Activated CD4-positive, alpha-beta T cell treated with anti-CD3 and anti-CD28 coated beads for 48 hours (primary cell): ENCODE data around the gene CUTC.

Experiments
- DNase-seq: peaks from one replicate; pipeline ENCODE4 v3.0.0-alpha.2; 2020

Gene CUTC

DNA sequence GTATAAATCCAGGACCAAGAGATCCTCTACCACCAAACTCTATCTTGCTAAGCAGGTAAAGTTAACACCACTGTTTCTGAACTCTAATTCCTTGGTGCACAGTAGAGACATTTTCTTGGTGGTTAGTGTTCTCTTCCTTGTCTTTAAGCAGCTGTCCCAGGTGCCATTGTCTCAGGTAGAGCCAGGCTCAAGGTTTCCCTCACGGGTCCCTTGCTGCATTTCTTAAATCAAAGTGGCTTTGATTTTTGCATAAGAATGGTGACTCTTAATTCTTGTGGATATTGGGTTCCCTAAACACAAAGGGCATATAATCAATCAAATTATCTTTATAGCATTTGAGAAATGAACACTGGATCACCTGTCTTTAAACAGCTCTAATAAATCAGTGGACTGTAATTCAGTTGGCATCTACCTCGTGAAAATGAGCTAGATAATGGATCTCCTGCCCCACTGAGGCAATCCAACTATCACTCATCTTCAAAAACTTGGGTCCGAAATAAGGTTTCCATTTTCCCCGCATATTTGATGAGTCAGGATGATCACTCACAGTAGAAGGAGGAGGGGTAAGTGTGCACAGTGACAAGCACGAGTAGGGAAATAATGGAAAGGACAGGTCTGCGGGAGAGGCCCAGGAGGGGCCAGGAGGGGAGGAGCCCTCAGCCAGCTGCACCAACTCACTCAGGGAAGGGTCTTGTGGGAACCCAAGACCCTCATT, 52.9 kb downstream of the CUTC start:
- no peak for DNase-seq

DNA sequence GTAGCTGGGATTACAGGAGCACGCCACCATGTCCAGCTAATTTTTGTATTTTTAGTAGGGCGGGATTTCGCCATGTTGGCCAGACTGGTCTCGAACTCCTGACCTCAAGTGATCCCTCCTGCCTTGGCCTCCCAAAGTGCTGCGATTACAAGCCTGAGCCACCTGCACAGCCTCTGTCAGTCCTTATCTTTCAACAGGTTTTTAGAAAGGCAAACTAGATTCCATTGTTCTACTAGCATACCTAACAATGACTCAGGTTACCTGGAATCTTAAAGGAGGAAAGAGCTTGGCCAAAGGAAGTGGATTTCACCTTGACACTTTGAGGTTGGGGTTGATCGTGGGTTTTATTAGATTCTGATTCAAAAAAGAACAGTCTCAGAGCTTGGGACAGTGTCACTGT, 53.6 kb downstream of the CUTC start:
- no peak for DNase-seq

GRCh38 chr10:99787311-99787710, 55.3 kb downstream of the CUTC start:
- no peak for DNase-seq

DNA sequence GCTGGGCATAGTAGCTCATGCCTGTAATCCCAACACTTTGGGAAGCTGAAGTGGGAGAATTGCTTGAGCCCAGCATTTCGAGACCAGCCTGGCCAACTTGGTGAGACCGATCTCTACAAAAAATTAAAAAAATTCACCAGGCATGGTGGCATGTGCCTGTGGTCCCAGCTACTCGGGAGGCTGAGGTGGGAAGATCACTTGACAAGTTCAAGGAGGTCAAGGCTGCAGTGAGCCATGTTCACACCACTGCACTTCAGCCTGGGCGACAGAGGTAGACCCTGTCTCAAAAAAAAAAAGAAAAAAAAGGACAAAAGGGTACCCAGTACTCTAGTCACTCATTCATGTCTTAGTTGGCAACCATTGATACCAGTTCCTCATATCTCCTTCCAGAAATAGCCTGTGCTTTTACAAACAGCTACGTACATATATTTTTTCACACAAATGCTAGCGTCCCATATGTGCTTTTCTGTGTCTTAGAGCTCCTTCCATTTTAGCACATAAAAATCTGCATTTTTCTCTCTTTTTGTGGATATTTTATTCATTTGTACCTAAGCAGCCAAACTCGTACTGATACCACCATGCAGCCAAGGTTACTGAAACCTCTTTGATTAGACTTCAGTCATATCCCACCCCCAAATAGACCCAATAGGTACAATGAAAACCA, 55.9 kb downstream of the CUTC start:
- DNase-seq: no peak

DNA sequence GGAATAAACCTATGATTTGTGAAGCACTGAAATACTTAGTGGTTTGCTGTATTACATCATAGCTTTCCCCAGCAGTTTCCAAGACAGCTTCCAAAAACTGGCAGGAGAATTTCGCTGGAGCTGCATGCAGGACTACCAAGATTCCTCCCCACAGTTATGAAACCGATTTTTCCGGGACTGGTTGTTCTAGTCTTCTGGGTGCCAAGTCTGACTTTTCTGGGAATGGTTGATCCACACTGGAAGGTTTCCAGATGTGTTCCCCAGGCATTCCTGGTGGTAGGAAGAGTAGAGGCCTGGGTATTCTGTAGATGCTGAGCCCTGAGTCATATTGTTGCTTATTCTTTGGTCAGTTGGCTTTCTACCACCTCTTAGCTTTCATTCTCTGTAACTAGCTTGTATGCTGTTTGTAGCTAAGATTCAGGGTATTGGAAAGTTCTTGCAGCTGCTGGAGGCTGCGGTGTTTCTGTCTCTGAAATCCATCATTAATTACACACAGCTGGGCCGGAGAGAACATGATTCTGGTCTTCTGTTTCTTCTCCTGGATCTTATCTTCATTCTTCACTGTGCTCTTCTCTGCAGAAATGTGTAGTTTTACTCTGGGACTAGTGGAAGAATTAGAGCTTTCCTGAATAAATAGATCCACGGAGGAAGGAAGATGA, 56.7 kb downstream of the CUTC start:
- DNase-seq: no peak

- DNase-seq: no peak
Observed at GRCh38 chr10:99791831-99792230, 59.8 kb downstream of the CUTC start.

DNA sequence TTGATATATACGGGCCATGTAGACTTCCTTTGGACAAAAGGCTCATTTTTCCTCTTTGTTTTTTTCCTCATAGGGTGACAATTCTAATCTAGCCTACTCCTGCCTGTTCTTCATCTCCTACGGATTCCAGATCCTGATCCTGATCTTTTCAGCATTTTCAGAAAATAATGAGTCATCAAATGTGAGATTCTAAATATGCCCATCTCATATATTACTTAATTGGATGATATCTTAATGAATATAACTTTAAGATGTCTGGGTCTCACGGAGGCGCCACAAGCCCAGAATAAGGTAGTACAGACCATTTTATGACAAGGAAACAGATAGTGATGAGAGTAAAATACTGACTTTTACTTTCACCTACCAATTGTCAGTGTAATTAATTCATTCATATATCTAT, 61.8 kb downstream of the CUTC start:
- no peak for DNase-seq

DNA sequence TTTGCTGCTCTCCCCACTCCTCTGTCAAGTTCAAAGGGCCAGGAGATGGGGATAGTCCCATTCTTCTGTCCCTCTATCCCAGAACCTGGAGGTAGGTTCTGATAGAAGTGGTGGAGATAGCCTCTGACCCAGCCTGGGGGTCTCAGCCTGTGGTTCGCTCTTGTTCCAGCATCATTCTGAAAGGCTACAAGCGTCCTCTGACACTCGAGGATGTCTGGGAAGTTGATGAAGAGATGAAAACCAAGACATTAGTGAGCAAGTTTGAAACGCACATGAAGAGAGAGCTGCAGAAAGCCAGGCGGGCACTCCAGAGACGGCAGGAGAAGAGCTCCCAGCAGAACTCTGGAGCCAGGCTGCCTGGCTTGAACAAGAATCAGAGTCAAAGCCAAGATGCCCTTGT, 64.9 kb downstream of the CUTC start:
- no peak for DNase-seq

GRCh38 chr10:99798031-99798430, 66.0 kb downstream of the CUTC start:
- no peak for DNase-seq

DNA sequence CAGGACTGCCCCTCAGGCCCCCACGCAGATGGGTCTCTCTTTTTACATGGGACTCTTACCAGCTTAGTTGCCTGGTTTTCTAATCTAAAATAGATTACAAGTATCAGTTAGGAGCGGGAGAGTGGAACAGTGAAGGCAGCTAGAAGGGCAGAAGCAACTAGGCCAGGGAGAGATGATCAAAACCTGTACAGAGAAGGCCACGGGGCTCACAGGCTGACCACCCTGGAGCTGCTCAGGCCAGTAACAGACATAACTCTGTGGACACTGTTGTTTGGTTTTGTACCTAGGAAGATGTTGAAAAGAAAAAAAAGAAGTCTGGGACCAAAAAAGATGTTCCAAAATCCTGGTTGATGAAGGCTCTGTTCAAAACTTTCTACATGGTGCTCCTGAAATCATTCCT, 66.9 kb downstream of the CUTC start:
- no peak for DNase-seq

DNA sequence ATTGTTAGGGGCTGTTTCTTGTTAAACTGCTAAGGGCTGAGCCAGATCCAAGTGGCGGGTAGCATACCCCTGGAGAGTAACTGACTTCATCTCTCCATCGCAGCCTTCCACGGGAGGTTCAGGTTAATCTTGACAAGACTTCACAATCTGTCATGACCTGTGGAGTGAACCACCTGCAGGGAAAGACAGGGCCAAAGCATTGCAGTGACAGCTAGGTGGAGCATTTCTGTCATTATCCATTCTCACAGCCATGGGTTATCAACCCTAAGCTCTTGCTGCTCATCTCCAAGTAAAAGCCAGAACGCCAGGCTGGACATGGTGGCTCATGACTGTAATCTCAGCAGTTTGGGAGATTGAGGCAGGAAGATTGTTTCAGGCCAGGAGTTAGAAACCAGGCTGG, 67.6 kb downstream of the CUTC start:
- DNase-seq: no peak

DNA sequence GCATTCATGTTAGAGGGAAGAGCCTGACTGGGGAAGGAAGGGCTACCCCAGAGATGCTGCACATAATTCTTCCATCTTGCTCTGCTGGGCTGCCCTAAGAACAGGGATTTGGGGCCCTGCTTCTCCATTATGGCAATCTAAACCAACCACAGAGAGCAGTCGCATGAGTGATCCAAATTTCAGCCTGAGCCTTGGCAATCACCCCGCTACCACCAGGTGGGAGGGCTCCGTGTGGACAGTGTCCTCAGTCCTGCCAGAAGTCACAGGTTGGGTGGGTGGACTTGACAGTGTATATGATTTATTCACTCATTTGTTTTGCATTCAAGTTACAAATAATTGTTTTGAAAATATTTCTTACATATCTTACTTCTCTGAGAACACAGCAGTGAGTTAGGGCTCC, 72.4 kb downstream of the CUTC start:
- no peak for DNase-seq

- DNase-seq: no peak
Observed at GRCh38 chr10:99805190-99805589, 73.2 kb downstream of the CUTC start.
